GM12892 (cell line): ENCODE data around the gene ATR.
"Not testable (repeated sequence)": the region's sequence is repeated elsewhere in the genome, so short reads cannot be mapped to it uniquely, and the experiment has no call there.

Experiments
- DNase-seq: peaks from one replicate; pipeline ENCODE4 v3.0.0; 2011; ENCODE audit not compliant: insufficient read length
- FAIRE-seq: peaks from 2 replicates; lab custom pipeline; 2011; peaks lifted over from hg19 to GRCh38; lab: Jason Lieb, UNC
- POLR2A ChIP-seq: IDR thresholded peaks from 2 replicates; pipeline ENCODE4 v1.6.1; 2011; ENCODE audit warnings: low read depth, low read length, control low read depth
- POLR2AphosphoS5 ChIP-seq: IDR thresholded peaks from 2 replicates; pipeline ENCODE4 v1.6.1; 2011; ENCODE audit warnings: low read depth, low read length, control low read depth
- TAF1 ChIP-seq: IDR thresholded peaks from 2 replicates; pipeline ENCODE4 v1.6.1; 2011; ENCODE audit warnings: low read depth, mild to moderate bottlenecking, control low read depth, low read length, borderline replicate concordance

The ATR gene

DNA sequence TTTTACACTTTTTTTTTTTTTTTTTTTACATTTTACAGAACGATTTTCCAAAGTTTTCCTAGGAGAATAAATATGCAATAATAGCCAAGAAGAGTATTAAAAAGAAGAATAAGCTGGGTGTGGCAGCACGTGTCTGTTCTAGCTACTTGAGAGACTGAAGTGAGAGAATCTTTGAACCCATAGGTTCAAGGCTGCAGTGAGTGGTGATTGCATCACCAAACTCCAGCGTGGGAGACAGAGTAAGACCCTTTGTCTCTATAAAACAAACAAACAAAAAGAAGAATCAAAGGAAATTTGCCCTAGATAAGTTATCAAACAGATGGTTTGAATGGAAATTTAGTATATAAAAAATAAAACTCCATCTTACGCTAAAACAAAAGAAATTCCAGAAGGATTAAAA lies 144.0 kb downstream of the ATR start:
- no peak for FAIRE-seq
- no peak for DNase-seq
- TF ChIP-seq POLR2AphosphoS5 (no peak), POLR2A (no peak), TAF1 (no peak)

GRCh38 chr3:142433110-142433509 lies 145.4 kb downstream of the ATR start:
- no peak for TF ChIP-seq TAF1
- TF ChIP-seq POLR2A, result no peak
- no peak for TF ChIP-seq POLR2AphosphoS5
- no peak for DNase-seq
- FAIRE-seq, result no peak

DNA sequence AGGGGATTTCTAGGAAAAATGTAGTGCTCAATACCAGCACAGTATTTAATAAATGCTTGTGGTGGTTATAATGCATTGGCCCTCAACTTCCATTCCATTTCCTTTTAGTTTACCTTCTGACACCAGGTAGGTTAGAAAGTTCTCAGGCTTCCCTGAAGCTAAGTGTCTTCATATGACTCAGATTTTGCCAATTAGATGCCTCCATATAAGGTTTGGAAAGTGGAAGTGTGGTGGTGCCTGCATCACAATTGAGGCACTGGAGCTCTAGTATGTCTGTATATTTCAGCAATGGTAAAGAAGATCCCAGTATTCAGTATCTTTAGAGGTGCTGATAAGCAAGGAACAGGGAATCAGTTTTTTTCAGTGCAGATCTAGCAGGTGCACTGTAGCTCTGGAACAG lies 149.0 kb downstream of the ATR start:
- DNase-seq, result no peak
- FAIRE-seq, result no peak
- TF ChIP-seq POLR2AphosphoS5 (no peak), TAF1 (no peak), POLR2A (no peak)

GRCh38 chr3:142424754-142425153 lies 153.8 kb downstream of the ATR start:
- DNase-seq (no peak), FAIRE-seq (no peak)
- TF ChIP-seq POLR2AphosphoS5 (no peak), POLR2A (no peak), TAF1 (no peak)

GRCh38 chr3:142418926-142419592 lies 159.5 kb downstream of the ATR start:
- DNase-seq, result no peak
- no peak for TF ChIP-seq POLR2AphosphoS5
- FAIRE-seq, result no peak

DNA sequence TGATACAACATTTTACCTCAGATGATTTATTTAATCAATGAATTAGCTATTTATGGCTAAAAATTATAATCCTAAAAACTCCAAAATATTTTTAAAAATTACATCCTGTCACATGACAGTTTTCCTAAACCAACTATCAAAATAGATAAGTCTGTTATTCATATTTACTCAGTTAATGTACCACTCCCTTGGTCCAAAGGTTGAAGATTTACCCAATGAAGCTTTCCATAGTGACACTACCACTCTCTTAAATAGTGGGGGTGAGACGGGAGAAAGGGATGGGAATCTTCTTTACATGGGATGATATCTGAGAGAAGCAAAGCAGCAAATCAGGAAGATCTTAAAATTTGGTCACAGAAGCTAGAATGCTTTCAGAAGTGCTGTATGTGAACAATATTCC lies 161.2 kb downstream of the ATR start:
- FAIRE-seq (no peak), DNase-seq (no peak)
- no peak for TF ChIP-seq POLR2A
- TF ChIP-seq TAF1, result no peak
- TF ChIP-seq POLR2AphosphoS5, result no peak

GRCh38 chr3:142400537-142400936 lies 178.0 kb downstream of the ATR start:
- not testable (repeated sequence) for FAIRE-seq

More at GRCh38 chr3:142400537-142400936, 178.0 kb downstream of the ATR start:
- DNase-seq, result not testable (repeated sequence)
